Upper lobe of left lung (tissue), 6 donors: ENCODE results near the gene RBM18. TPM values are rescaled to one million over a fixed set of nuclear protein-coding genes. Genes with fewer than 3 reads are reported as not detected.

Source experiments
- ATAC-seq, 2 donors: fragments of 200-7000 bp; cut with Tn5 transposase; one replicate each; pipeline ENCODE4 v1.9.1; 2022; ENCODE audit warnings: mild to moderate bottlenecking in 2 of 2, moderate library complexity in 2 of 2; ENCODE audit not compliant: low FRiP score in 2 of 2
- DNase-seq, 2 donors: peaks; one replicate each; pipeline ENCODE4 v3.0.0-alpha.2; 2019 to 2020
- H3K27ac ChIP-seq, 4 donors: fragments of 200-600 bp; sonication (generic); one replicate each; pipeline ENCODE4 v1.5.1; 2016 to 2019
- H3K27me3 ChIP-seq, 4 donors: fragments of 200-600 bp; sonication (generic); one replicate each; pipeline ENCODE4 v1.5.1; 2017 to 2019
- H3K36me3 ChIP-seq, 4 donors: fragments of 200-600 bp; sonication (generic); one replicate each; pipeline ENCODE4 v1.5.1; 2016 to 2019
- H3K4me1 ChIP-seq, 4 donors: fragments of 200-600 bp; sonication (generic); one replicate each; pipeline ENCODE4 v1.5.1; 2018 to 2019
- H3K4me3 ChIP-seq, 4 donors: fragments of 200-600 bp; sonication (generic); one replicate each; pipeline ENCODE4 v1.5.1; 2017 to 2019; ENCODE audit warnings: mild to moderate bottlenecking in 2 of 4, moderate library complexity in 1 of 4
- H3K9me3 ChIP-seq, 4 donors: fragments of 200-600 bp; sonication (generic); one replicate each; pipeline ENCODE4 v1.5.1; 2018 to 2019
- CTCF ChIP-seq, 6 experiments: fragments of 450-650 bp in 4 of 6; fragments of 200-600 bp in 2 of 6; sonication (generic) in 2 of 6; IDR thresholded peaks; one replicate each; pipeline ENCODE4 v1.5.1; 2016 to 2019; ENCODE audit warnings: antibody characterized with exemption in 6 of 6
- EP300 ChIP-seq, 4 donors: sonication (generic); formaldehyde crosslinking; IDR thresholded peaks; one replicate each; pipeline ENCODE4 v1.5.1; 2017; ENCODE audit warnings: antibody characterized with exemption in 4 of 4, control low read depth in 2 of 4
- POLR2A ChIP-seq, 4 donors: fragments of 450-650 bp; IDR thresholded peaks; one replicate each; pipeline ENCODE4 v1.5.1; 2016 to 2017; ENCODE audit warnings: antibody characterized with exemption in 4 of 4, mild to moderate bottlenecking in 2 of 4
- POLR2AphosphoS5 ChIP-seq, 2 donors: sonication (generic); formaldehyde crosslinking; IDR thresholded peaks; one replicate each; pipeline ENCODE4 v1.5.1; 2017; ENCODE audit warnings: antibody characterized with exemption in 2 of 2
- WGBS, 2 donors: methylation state at CpG; one replicate each; pipeline ENCODE4 v1.1.5; 2017 to 2018; 5-methylcytosine and 5-hydroxymethylcytosine counted together
- total RNA-seq, 6 donors: library from RNA; depleted of rRNA in 4 of 6; stranded (reverse); fragments of >200 nt in 4 of 6; gene quantifications; one replicate each; pipeline versions ENCODE4 v1.1.0 to v1.2.1, GENCODE V29; 2016 to 2021
- donor health status: DM: no; HTN: no; CAD: no; lungs with moderate emphysema.
- donor health status: DM: no; HTN: yes; CAD: no; lungs with severe emphysema.

The RBM18 gene
- total RNA-seq, 6 donors from 2014 or later, result 3.0 to 19.9 (median 11.8) TPM

DNA sequence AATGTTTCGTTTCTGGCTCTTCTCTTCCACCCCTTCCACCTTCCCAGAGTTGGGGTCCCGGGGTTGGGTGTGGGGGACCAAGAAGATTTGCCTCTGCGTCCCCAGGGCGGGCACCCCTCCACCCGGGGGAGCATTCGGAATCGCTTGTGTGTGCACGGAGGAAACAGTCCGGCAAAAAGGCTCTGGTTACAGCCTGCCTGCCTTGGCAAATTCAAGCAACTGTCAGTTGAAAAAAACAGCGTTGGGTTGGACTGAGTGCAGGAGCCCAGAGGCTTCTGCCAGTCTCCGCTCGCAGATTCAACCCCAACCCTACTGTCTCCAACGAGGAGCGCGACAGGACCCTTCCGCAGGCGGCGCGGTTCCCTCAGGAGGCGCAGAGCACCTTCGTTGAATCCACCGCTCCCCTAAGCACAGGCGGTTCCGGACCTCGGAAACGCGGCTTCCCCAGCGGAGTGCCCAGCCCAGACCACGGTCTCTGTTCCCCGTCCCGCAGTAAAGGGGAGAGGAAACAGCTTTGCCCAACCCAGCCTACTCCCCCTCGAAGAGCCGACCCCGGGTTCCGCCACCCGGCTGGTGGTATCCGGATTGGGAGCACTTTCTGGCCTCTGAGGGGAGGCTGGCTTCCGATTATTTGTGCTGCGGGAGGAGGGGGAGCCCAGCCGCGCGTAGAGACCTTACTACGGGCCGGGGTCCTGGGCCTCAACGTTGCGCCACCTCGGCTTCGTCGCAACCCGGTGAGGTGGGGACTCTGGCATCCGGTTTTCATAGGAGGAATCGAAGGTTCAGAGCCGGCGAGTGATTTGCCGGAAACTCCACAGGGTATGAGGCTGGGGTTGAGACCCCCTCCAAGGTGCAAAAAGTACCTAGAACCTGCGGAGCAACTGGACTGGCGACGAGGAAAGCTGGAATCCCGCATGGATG lies 45.4 kb downstream of the RBM18 start:
- Histone ChIP-seq H3K4me3 (peak overlapping the region in 1 of 4 donors; percentile 1), H3K27me3 (peaks cover 0 to 48% (median 12%) of the 10 kb centered on the region in 4 donors), H3K27ac (no peak overlapping the region), H3K4me1 (peaks cover 13 to 28% (median 20%) of the 10 kb centered on the region in 4 donors), H3K36me3 (no peaks in the 10 kb centered on the region), H3K9me3 (no peaks in the 10 kb centered on the region)
- DNase-seq, result peak in 1 of 2 donors; percentile 68
- peak in 1 of 2 donors; percentile 9 for ATAC-seq
- WGBS, 2 donors, result 27 to 62% methylated on average over 20 to 59 of the region's 59 CpGs
- TF ChIP-seq POLR2A (IDR thresholded peaks at IDR 0.05) (no peak), EP300 (IDR thresholded peaks at IDR 0.05) (no peak), POLR2AphosphoS5 (IDR thresholded peaks at IDR 0.05) (no peak), CTCF (IDR thresholded peaks at IDR 0.05) (no peak)

DNA sequence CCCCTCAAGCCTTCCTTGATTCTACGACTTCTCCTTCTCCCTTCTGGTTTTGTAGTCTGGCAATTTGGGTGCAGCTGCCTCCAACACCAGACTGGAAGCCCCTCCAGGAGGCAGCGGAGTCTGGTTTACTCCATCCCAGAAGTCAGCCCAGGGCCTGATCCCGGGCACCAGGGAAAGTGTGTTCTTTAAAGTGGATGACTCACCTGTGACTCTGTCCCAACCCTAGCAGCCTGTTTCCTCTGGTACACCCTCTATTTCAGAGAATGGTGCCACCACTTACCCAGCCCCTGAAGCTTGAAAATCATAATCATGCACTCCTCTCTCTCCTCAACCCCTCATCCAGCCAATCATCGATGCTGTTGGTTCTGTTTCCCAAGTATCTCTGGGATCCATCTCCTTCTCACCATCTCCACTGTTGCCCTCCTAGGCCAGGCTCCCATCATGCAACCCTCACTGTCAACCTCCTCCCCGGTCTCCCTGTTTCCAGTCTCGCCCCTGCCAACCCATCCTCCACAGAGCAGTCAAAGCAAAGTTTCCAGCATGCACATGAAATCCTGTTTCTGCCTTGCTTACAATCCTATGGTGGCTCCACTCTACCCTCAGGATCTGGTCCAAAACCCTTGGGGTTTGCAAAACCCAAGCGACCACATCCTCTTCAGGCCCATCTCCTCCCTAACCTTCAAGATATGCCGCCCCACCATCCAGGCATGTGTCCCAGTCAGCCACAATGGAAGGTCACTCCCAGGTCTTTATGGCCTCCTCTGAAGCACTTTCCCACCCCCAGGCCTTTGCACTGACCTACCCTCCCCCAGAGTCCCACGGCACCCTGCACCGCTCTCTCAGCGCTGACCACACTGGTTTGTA lies 46.3 kb downstream of the RBM18 start:
- WGBS, 2 donors, result 44 to 55% methylated on average over 11 of the region's 11 CpGs
- ATAC-seq (no peak), DNase-seq (no peak)
- Histone ChIP-seq H3K9me3 (no peaks in the 10 kb centered on the region), H3K27me3 (peaks cover 0 to 55% (median 20%) of the 10 kb centered on the region in 4 donors), H3K36me3 (no peaks in the 10 kb centered on the region), H3K4me3 (no peak overlapping the region), H3K27ac (no peak overlapping the region), H3K4me1 (peaks cover 21 to 37% (median 29%) of the 10 kb centered on the region in 4 donors)
- TF ChIP-seq POLR2AphosphoS5 (IDR thresholded peaks at IDR 0.05), result no peak
- no peak for TF ChIP-seq POLR2A (IDR thresholded peaks at IDR 0.05)
- no peak for TF ChIP-seq EP300 (IDR thresholded peaks at IDR 0.05)
- TF ChIP-seq CTCF (IDR thresholded peaks at IDR 0.05), result no peak

DNA sequence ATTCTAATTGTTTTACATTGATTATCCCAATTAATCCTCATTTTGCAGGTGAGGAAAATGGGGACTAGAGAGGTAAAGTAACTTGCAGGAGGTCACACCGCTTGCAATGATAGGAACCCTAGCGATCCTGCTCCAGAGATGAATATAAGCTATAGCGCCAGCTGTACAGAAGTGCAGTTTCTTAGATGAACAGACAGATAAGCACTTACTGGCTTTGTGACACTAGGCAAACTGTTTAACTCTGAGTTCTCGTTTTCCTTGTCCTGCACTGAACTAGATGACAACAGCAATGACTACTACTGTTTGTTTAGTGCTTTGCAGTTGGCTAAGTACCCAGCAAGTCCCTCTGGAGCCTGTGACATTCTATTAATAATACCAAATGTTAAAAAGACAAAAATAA lies 47.0 kb downstream of the RBM18 start:
- H3K4me1 ChIP-seq, result peaks cover 22 to 39% (median 31%) of the 10 kb centered on the region in 4 donors
- no peaks in the 10 kb centered on the region for H3K36me3 ChIP-seq
- 37 to 63% methylated on average over 4 of the region's 4 CpGs for WGBS, 2 donors
- H3K9me3 ChIP-seq, result no peaks in the 10 kb centered on the region
- no peak overlapping the region for H3K27ac ChIP-seq
- no peak overlapping the region for H3K4me3 ChIP-seq
- ATAC-seq (no peak), DNase-seq (no peak)
- no peak for TF ChIP-seq POLR2AphosphoS5 (IDR thresholded peaks at IDR 0.05)
- peaks cover 0 to 58% (median 21%) of the 10 kb centered on the region in 4 donors for H3K27me3 ChIP-seq

DNA sequence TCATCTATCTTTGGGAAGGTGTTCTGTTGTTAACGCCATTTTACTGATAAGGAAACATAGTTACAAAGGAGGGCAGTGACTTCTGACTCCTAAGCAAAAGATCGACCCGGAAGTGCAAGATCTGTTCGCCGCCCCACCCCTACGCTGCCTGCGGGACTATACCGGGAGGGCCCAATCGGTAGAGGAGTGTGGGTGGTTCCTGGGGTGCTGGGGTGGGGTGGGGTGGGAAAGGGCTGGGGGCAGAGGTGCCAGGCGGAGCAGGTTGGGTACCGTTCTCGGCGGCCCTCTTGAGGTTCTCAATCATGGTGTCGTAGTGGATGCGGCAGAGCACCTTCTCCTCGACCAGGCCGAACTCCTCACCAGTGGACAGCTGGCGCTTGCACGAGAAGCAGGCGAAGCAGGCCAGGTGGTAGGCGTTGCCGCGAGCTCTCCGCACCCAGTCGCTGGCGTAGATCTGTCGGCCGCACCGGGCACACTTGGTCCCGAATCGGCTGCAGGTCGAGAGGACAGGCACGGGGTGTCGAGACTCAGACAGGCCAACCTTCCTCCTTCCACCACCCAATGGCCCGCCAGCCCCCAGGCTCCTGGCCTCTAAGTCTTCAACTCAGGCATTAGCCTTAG lies 47.7 kb downstream of the RBM18 start:
- H3K4me3 ChIP-seq, result no peak overlapping the region
- WGBS, 2 donors, result 63 to 68% methylated on average over 14 to 35 of the region's 35 CpGs
- no peak for ATAC-seq

More for the DNA sequence above, 47.7 kb downstream of the RBM18 start:
- TF ChIP-seq CTCF (IDR thresholded peaks at IDR 0.05), result no peak
- no peak for TF ChIP-seq EP300 (IDR thresholded peaks at IDR 0.05)
- no peak for TF ChIP-seq POLR2A (IDR thresholded peaks at IDR 0.05)
- no peak for TF ChIP-seq POLR2AphosphoS5 (IDR thresholded peaks at IDR 0.05)
- Histone ChIP-seq H3K4me1 (peaks cover 22 to 39% (median 31%) of the 10 kb centered on the region in 4 donors), H3K27ac (no peak overlapping the region), H3K36me3 (no peaks in the 10 kb centered on the region), H3K9me3 (no peaks in the 10 kb centered on the region), H3K27me3 (peaks cover 0 to 53% (median 19%) of the 10 kb centered on the region in 4 donors)
- DNase-seq, result peak in 1 of 2 donors; percentile 68
